GM23338 (cell line): ENCODE results near the gene TMEM63C. TPM values are rescaled to one million over a fixed set of nuclear protein-coding genes. Genes with fewer than 3 reads are reported as not detected.

ENCODE experiments used
- ATAC-seq: fragments of 200-7000 bp; cut with Tn5 transposase; 3 replicates; pipeline ENCODE4 v1.9.1; 2020
- DNase-seq: peaks from one replicate; pipeline ENCODE4 v3.0.0-alpha.2; 2015; ENCODE audit warnings: low spot score
- H2AFZ ChIP-seq: fragments of 200-600 bp; sonication (generic); 2 replicates; pipeline ENCODE4 v1.8.0; 2016; ENCODE audit warnings: antibody characterized with exemption, mild to moderate bottlenecking, moderate library complexity
- H3F3A ChIP-seq: fragments of 200-600 bp; sonication (generic); replicated peaks from 2 replicates; pipeline ENCODE4 v1.8.0; 2017; ENCODE audit warnings: antibody characterized with exemption, mixed run types, low read depth
- H3K27ac ChIP-seq: fragments of 200-600 bp; sonication (generic); 2 replicates; pipeline ENCODE4 v1.6.1; 2016; ENCODE audit warnings: low read depth
- H3K27me3 ChIP-seq: fragments of 200-600 bp; sonication (generic); 2 replicates; pipeline ENCODE4 v1.8.0; 2016; ENCODE audit warnings: mild to moderate bottlenecking, mixed run types, moderate library complexity; ENCODE audit not compliant: insufficient read depth
- H3K36me3 ChIP-seq: fragments of 200-600 bp; sonication (generic); 2 replicates; pipeline ENCODE4 v1.8.0; 2016; ENCODE audit warnings: mild to moderate bottlenecking; ENCODE audit not compliant: insufficient read depth
- H3K4me1 ChIP-seq: fragments of 200-600 bp; sonication (generic); 2 replicates; pipeline ENCODE4 v1.8.0; 2016; ENCODE audit warnings: mild to moderate bottlenecking, moderate library complexity; ENCODE audit not compliant: insufficient read depth
- H3K4me2 ChIP-seq: fragments of 200-600 bp; sonication (generic); 2 replicates; pipeline ENCODE4 v1.7.1; 2017; ENCODE audit warnings: mixed run types
- H3K4me3 ChIP-seq: fragments of 200-600 bp; sonication (generic); 2 replicates; pipeline ENCODE4 v1.6.1; 2016; ENCODE audit warnings: mixed run types
- H3K79me2 ChIP-seq: fragments of 200-600 bp; sonication (generic); replicated peaks from 2 replicates; pipeline ENCODE4 v1.8.0; 2017; ENCODE audit warnings: mild to moderate bottlenecking; ENCODE audit not compliant: insufficient read depth
- H3K9me2 ChIP-seq: fragments of 200-600 bp; sonication (generic); 2 replicates; pipeline ENCODE4 v1.8.0; 2017; ENCODE audit not compliant: insufficient read depth
- H4K20me1 ChIP-seq: fragments of 200-600 bp; sonication (generic); replicated peaks from 2 replicates; pipeline ENCODE4 v1.8.0; 2017; ENCODE audit warnings: mild to moderate bottlenecking; ENCODE audit not compliant: insufficient read depth
- H3K27ac Mint-ChIP-seq: 2 replicates; pipeline ENCODE4 v1.8.0; 2020; ENCODE audit warnings: inconsistent platforms, mild to moderate bottlenecking, moderate library complexity, mixed read lengths
- H3K27me3 Mint-ChIP-seq: 3 replicates; pipeline ENCODE4 v1.8.0; 2022; ENCODE audit warnings: low read depth, mild to moderate bottlenecking, moderate library complexity, mixed read lengths, inconsistent platforms; ENCODE audit not compliant: insufficient read depth, poor library complexity
- H3K36me3 Mint-ChIP-seq: 3 replicates; pipeline ENCODE4 v1.8.0; 2021; ENCODE audit warnings: low read depth, mild to moderate bottlenecking, inconsistent platforms, moderate library complexity, mixed read lengths
- H3K4me1 Mint-ChIP-seq: 3 replicates; pipeline ENCODE4 v1.8.0; 2020; ENCODE audit warnings: mild to moderate bottlenecking, inconsistent platforms, mixed read lengths
- H3K4me3 Mint-ChIP-seq: 3 replicates; pipeline ENCODE4 v1.8.0; 2021; ENCODE audit warnings: moderate library complexity, mild to moderate bottlenecking, inconsistent platforms, mixed read lengths
- H3K9me3 Mint-ChIP-seq: 3 replicates; pipeline ENCODE4 v1.8.0; 2020; ENCODE audit warnings: moderate library complexity, mild to moderate bottlenecking, inconsistent platforms, mixed read lengths
- CREB1 ChIP-seq: fragments of 250-450 bp; sonication (Bioruptor Pico); IDR thresholded peaks from 2 replicates; pipeline ENCODE4 v1.5.0; 2020; ENCODE audit warnings: low read depth, mild to moderate bottlenecking, moderate library complexity
- EZH2 ChIP-seq: fragments of 200-600 bp; sonication (generic); IDR thresholded peaks from one replicate; pipeline ENCODE4 v1.8.0; 2017; ENCODE audit warnings: antibody characterized with exemption, mild to moderate bottlenecking, low read depth; ENCODE audit not compliant: unreplicated experiment
- EZH2phosphoT487 ChIP-seq: fragments of 200-600 bp; sonication (generic); IDR thresholded peaks from one replicate; pipeline ENCODE4 v1.8.1; 2018; ENCODE audit warnings: antibody characterized with exemption; ENCODE audit not compliant: unreplicated experiment
- JUNB ChIP-seq: IDR thresholded peaks from one replicate; pipeline ENCODE4 v1.6.1; 2016; ENCODE audit warnings: antibody characterized with exemption; ENCODE audit not compliant: unreplicated experiment
- NANOG ChIP-seq: IDR thresholded peaks from 2 replicates; pipeline ENCODE4 v1.6.1; 2016; ENCODE audit warnings: antibody characterized with exemption, borderline replicate concordance
- POLR2AphosphoS5 ChIP-seq: IDR thresholded peaks from 2 replicates; pipeline ENCODE4 v1.6.1; 2016; ENCODE audit warnings: antibody characterized with exemption, low read depth
- STAT1 ChIP-seq: IDR thresholded peaks from one replicate; pipeline ENCODE4 v1.6.1; 2016; ENCODE audit warnings: antibody characterized with exemption; ENCODE audit not compliant: unreplicated experiment
- ZNF114 ChIP-seq: fragments of 250-450 bp; sonication (Bioruptor Pico); IDR thresholded peaks from 2 replicates; pipeline ENCODE4 v1.5.0; 2020; ENCODE audit warnings: mild to moderate bottlenecking, moderate library complexity
- ZNF331 ChIP-seq: fragments of 250-450 bp; sonication (Bioruptor Pico); IDR thresholded peaks from 2 replicates; pipeline ENCODE4 v1.5.0; 2020; ENCODE audit warnings: low read depth, mild to moderate bottlenecking, moderate library complexity
- ZNF462 ChIP-seq: fragments of 250-450 bp; sonication (Bioruptor Pico); IDR thresholded peaks from 2 replicates; pipeline ENCODE4 v1.5.0; 2020; ENCODE audit warnings: mild to moderate bottlenecking, moderate library complexity
- polyA plus RNA-seq: library from polyadenylated mRNA; unstranded; fragments of >200 nt; fragmentation: Nextera tagmentation; extraction: Ambion mirVana; gene quantifications from 2 replicates; pipeline ENCODE4 v1.2.1, GENCODE V29; 2016
- total RNA-seq: library from RNA; depleted of rRNA; stranded (reverse); fragments of >200 nt; shearing (Covaris generic); gene quantifications from 2 replicates; pipeline ENCODE4 v1.2.3, GENCODE V29; 2014
- TF ChIP-seq, protein P1 (sequence below), 2 experiments: fragments of 200-600 bp in 1 of 2; sonication (generic) in 1 of 2; conservative IDR thresholded peaks; 2 replicates each; pipeline versions ENCODE4 v1.5.1 to v1.6.1; 2016 to 2017; ENCODE audit warnings: antibody characterized with exemption in 2 of 2, low read depth in 2 of 2, mild to moderate bottlenecking in 2 of 2, moderate library complexity in 1 of 2
- TF ChIP-seq, protein P2 (sequence below): IDR thresholded peaks from one replicate; pipeline ENCODE4 v1.6.1; 2018; ENCODE audit warnings: antibody characterized with exemption; ENCODE audit not compliant: unreplicated experiment
- TF ChIP-seq, protein P3 (sequence below): IDR thresholded peaks from 2 replicates; pipeline ENCODE4 v1.6.1; 2016; ENCODE audit warnings: antibody characterized with exemption

The TMEM63C gene
- total and polyA plus RNA-seq, 2 experiments from 2014 or later: 2.1 to 6.3 TPM

DNA sequence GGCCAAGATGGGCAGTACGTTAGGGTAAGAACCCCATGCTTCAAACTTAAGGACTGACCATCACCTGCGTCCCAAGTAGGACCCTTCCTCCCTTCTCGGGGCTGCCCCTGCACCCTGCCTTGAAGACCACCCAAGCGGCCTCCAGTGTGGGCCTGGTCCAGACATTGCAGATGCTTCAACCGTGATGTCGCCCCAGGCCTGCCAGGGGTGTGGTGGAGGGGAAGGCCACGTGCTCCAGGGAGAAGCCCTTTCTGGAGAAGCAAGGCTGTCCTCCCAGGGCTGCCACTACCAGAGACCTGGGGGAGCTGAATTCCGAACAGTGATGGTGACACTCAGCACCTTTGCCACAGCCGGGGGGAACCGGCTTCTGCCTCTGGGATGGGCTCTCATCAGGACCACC lies 76.1 kb downstream of the TMEM63C start:
- Mint-ChIP-seq H3K9me3 (no peaks in the 10 kb centered on the region), H3K4me1 (peaks cover 2% of the 10 kb centered on the region; the same call in 2 of the 3 replicates)
- no peak overlapping the region for H3K4me2 ChIP-seq

More for the DNA sequence above, 76.1 kb downstream of the TMEM63C start:
- Histone ChIP-seq H3F3A (no peaks in the 10 kb centered on the region), H3K79me2 (no peaks in the 10 kb centered on the region), H3K4me1 (no peaks in the 10 kb centered on the region), H3K27ac (no peak overlapping the region), H3K36me3 (no peaks in the 10 kb centered on the region), H3K27me3 (no peaks in the 10 kb centered on the region), H3K4me3 (no peak overlapping the region), H2AFZ (no peak overlapping the region), H3K9me2 (no peaks in the 10 kb centered on the region), H4K20me1 (no peaks in the 10 kb centered on the region)
- ATAC-seq: no peak
- H3K27me3 Mint-ChIP-seq: peaks cover 15% of the 10 kb centered on the region
- DNase-seq: no peak
- no peak overlapping the region for H3K27ac Mint-ChIP-seq
- H3K36me3 Mint-ChIP-seq: no peaks in the 10 kb centered on the region
- H3K4me3 Mint-ChIP-seq: no peak overlapping the region
- TF ChIP-seq, protein P1, sequence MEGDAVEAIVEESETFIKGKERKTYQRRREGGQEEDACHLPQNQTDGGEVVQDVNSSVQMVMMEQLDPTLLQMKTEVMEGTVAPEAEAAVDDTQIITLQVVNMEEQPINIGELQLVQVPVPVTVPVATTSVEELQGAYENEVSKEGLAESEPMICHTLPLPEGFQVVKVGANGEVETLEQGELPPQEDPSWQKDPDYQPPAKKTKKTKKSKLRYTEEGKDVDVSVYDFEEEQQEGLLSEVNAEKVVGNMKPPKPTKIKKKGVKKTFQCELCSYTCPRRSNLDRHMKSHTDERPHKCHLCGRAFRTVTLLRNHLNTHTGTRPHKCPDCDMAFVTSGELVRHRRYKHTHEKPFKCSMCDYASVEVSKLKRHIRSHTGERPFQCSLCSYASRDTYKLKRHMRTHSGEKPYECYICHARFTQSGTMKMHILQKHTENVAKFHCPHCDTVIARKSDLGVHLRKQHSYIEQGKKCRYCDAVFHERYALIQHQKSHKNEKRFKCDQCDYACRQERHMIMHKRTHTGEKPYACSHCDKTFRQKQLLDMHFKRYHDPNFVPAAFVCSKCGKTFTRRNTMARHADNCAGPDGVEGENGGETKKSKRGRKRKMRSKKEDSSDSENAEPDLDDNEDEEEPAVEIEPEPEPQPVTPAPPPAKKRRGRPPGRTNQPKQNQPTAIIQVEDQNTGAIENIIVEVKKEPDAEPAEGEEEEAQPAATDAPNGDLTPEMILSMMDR (conservative IDR thresholded peaks at IDR 0.05; ENCODE audit: low read depth in 2 of 2): no peak
- TF ChIP-seq EZH2phosphoT487 (no peak), ZNF331 (CRISPR knock-in tag) (no peak), CREB1 (CRISPR knock-in tag) (no peak), ZNF114 (CRISPR knock-in tag) (no peak), JUNB (no peak), EZH2 (no peak), ZNF462 (CRISPR knock-in tag) (no peak), POLR2AphosphoS5 (no peak), STAT1 (no peak), NANOG (no peak)
- TF ChIP-seq, protein P2, sequence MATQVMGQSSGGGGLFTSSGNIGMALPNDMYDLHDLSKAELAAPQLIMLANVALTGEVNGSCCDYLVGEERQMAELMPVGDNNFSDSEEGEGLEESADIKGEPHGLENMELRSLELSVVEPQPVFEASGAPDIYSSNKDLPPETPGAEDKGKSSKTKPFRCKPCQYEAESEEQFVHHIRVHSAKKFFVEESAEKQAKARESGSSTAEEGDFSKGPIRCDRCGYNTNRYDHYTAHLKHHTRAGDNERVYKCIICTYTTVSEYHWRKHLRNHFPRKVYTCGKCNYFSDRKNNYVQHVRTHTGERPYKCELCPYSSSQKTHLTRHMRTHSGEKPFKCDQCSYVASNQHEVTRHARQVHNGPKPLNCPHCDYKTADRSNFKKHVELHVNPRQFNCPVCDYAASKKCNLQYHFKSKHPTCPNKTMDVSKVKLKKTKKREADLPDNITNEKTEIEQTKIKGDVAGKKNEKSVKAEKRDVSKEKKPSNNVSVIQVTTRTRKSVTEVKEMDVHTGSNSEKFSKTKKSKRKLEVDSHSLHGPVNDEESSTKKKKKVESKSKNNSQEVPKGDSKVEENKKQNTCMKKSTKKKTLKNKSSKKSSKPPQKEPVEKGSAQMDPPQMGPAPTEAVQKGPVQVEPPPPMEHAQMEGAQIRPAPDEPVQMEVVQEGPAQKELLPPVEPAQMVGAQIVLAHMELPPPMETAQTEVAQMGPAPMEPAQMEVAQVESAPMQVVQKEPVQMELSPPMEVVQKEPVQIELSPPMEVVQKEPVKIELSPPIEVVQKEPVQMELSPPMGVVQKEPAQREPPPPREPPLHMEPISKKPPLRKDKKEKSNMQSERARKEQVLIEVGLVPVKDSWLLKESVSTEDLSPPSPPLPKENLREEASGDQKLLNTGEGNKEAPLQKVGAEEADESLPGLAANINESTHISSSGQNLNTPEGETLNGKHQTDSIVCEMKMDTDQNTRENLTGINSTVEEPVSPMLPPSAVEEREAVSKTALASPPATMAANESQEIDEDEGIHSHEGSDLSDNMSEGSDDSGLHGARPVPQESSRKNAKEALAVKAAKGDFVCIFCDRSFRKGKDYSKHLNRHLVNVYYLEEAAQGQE: no peak
- TF ChIP-seq, protein P3, sequence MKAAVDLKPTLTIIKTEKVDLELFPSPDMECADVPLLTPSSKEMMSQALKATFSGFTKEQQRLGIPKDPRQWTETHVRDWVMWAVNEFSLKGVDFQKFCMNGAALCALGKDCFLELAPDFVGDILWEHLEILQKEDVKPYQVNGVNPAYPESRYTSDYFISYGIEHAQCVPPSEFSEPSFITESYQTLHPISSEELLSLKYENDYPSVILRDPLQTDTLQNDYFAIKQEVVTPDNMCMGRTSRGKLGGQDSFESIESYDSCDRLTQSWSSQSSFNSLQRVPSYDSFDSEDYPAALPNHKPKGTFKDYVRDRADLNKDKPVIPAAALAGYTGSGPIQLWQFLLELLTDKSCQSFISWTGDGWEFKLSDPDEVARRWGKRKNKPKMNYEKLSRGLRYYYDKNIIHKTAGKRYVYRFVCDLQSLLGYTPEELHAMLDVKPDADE: no peak
